MM.1S (cell line): Measurements from ENCODE around the gene NEK11.

Experiments
- EZH2 ChIP-seq: fragments of 300-600 bp; sonication (generic); optimal IDR thresholded peaks from 2 replicates; pipeline ENCODE3; 2017; ENCODE audit warnings: low read depth, mild to moderate bottlenecking, antibody characterized with exemption, low read length, mixed read lengths
- EZH2phosphoT487 ChIP-seq: fragments of 300-600 bp; sonication (generic); IDR thresholded peaks from 2 replicates; pipeline ENCODE4 v1.6.1; 2018; ENCODE audit warnings: antibody characterized with exemption, low read length
- TF ChIP-seq, protein P1 (sequence below): fragments of 300-600 bp; sonication (generic); IDR thresholded peaks from 2 replicates; pipeline ENCODE4 v1.5.1; 2016; ENCODE audit warnings: antibody characterized with exemption, low read length, mixed read lengths

- TF ChIP-seq, protein P1, sequence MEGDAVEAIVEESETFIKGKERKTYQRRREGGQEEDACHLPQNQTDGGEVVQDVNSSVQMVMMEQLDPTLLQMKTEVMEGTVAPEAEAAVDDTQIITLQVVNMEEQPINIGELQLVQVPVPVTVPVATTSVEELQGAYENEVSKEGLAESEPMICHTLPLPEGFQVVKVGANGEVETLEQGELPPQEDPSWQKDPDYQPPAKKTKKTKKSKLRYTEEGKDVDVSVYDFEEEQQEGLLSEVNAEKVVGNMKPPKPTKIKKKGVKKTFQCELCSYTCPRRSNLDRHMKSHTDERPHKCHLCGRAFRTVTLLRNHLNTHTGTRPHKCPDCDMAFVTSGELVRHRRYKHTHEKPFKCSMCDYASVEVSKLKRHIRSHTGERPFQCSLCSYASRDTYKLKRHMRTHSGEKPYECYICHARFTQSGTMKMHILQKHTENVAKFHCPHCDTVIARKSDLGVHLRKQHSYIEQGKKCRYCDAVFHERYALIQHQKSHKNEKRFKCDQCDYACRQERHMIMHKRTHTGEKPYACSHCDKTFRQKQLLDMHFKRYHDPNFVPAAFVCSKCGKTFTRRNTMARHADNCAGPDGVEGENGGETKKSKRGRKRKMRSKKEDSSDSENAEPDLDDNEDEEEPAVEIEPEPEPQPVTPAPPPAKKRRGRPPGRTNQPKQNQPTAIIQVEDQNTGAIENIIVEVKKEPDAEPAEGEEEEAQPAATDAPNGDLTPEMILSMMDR, result no peak
- TF ChIP-seq EZH2 (no peak), EZH2phosphoT487 (no peak)
Observed at GRCh38 chr3:131218196-131218595, 191.5 kb downstream of the NEK11 start.
